Measurements from ENCODE around the gene PTPRM. TPM values are rescaled to one million over a fixed set of nuclear protein-coding genes. Genes with fewer than 3 reads are reported as not detected.

The PTPRM gene
- total RNA-seq, 1 experiment from 2014 or later = 28.8 TPM

DNA sequence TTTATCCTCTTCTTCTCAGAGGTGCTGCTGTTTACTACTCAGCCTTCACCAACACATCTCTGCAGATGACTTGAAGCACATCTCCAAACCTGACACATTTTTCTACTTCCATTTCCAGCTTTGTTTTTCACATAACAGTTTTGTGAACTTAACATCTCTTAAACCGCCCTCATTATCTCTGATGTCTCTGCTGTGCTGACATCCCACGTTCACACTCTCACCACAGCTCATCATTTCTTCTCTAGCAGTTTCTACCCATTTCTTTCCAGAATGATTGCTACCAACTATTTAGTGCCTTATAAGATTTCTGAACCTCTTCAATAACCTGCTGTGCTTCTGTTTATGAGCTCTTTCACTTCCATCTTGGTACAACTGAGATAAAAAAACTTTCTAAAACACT lies 238.0 kb downstream of the PTPRM start:
- no peak for DNase-seq (ENCODE audit: low read depth)

DNA sequence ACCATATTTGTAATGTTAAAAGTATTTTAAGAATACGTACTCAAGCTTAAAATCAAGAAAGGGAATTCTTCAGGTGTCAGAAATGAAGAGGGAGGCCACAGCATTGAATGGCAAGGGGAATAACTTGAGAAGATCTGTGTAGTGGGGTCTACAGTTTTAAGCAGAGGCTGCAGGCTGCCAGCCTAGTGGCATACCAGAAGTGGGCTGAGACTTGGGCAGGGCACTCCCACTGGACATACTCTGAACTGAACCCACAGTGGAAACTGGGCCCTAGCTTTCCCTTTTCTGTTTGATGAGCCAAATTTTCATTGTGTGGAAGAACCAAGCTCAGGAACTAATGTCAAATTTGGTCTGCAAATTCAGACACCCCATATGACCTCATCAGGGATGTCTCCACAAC lies 238.8 kb downstream of the PTPRM start:
- DNase-seq (ENCODE audit: low read depth) = no peak

DNA sequence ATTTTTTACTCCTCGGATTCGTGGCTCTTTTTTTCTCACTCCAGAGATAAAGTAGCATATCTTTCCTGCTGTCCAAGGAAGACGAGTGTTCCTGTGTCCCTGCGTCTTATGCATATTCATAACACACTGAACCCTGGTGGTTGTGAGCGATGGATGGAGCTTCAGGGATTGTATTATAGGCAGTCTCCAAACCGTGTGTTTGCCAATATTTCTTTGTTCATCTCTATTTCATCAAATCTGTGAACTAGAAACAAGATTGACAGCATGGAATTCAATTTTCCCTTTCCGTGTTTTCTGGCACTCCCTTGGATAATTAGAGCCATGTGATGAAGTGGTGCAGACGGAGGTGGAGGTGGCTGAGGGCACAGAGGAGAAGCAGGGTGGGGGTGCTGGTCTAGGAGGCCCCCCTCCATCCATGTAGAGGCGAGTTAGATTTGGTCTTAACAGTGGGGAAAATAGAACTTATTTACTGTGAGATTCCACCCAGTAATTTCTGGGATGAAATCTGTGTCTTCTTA lies 240.9 kb downstream of the PTPRM start:
- DNase-seq (ENCODE audit: low read depth) = no peak

DNA sequence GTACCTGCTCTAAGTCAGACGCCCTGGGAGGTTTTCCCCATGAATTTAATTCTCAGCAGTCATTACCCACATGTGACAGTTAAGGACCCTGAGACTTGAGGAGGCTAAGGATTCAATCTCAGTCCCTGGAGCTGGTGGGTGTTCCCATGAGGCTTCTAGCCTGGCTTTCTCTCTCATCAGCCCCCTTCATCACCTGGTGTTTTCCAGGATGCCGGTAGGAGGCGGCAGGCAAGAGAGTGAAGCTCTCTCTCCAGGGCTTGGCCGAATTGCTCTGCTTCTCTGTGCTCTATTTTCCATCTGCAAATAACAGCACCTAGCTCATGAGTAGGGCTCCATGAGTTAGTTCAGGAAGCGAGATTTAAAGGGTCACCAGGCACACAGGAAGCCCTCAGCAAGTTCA lies 241.9 kb downstream of the PTPRM start:
- DNase-seq (ENCODE audit: low read depth) = no peak

DNA sequence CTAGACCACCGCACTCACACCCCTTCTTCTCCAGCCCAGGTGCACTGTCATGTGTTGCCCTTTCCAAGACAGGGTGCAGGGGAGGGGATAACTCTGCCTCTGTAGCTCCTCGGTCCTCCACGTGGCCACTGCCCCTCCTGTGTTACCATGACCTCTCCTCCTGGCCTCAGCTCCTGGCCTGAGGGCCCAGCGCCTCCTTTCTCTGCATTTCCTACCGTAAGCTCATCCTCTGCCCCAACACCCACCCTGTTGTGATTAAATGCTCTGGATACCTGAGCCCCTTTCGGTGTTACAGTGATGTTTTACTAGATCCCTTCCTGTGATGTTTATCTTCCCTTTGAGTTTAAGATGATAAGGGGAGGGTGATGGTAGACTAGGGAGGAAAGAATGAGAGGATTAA lies 242.3 kb downstream of the PTPRM start:
- DNase-seq (ENCODE audit: low read depth) = no peak

DNA sequence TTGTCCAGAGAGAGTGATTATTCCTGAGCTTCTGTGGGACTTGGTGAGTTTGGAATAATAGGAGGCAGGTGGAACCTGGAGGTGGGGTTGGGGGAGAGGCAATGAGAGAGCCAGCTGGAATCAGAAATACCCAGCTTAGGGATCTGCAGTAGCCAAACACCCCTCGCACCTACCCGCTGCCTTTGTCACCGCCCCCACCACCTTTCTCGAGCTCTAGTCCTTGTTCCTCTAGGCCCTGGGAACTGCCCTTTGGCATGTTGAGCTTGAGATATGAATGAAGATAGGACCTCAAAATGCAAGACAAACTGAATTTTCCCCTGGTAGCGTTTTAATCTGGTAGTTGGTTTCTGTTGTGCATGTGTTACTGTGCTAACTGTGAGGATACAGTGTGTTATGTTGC lies 242.9 kb downstream of the PTPRM start:
- DNase-seq (ENCODE audit: low read depth) = no peak

DNA sequence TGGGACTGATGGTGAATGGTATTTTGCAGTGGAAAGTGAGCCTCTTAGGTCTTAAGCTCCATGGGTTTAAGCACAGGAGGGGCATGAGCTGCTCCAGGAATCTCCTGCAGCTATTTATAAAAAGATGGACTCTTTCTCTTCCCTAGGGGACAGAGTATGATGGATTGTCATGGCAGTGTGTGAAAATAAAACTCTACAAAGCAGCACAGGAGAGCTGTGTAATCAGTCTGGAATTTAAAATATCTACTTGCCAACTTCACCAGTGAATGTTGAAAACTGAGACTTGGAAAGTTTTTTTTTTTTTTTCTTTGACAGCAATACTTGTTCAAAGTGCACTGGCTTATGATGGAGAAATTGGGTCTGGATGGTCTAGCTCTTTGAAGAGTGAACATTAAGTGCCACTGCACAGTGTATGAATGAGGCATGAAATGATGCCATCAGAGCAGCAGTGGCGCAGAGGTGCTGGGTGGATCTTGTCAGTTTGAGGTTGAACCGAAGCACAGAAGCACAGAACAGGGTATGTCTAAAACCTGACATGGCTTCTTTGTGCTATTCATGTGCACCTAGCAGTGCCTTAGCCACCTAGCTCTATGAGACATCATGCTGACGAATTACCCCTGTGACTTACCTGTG lies 245.4 kb downstream of the PTPRM start:
- DNase-seq (ENCODE audit: low read depth) = peak; percentile 85

DNA sequence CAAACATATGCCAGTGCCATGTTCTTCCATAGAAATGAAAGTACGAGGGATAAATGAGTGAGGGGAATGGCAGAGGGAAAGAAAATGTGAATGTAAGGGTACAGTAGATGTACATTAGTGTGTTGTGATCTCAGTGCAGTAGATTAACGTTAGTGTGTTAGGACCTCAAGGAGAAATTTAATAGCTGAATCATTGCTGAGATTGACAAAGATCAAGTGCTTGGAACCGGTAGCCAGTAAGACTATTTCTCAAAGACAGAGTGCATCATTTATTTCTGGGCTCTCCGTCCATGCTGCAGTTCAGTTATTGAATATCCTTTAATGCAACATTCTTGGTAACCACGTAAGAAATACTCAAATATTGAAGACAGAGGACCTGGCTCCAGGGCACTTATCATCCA lies 246.0 kb downstream of the PTPRM start:
- no peak for DNase-seq (ENCODE audit: low read depth)

DNA sequence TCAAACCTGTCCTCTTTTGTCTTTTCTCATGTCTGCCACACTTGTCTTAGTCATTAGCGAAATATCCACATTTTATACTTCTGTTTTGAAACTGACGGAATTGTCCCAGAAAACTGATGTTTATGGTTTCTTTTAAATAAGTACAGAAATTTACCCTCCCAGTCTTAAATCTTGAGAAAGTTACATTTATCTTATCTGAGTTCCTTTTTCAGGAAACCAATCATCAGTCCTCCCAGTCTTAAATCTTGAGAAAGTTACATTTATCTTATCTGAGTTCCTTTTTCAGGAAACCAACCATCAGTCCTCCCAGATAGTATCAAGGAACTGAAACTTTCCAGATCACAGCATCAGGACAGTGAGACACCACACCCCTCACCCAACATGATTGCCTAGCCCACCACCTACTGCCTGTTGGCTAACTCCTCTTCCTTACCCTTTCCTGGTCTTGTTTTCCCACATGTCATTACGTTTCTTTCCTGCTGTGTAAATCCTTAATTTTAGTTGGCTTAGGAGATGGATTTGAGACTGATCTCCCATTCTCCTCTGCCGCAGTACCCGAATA lies 247.7 kb downstream of the PTPRM start:
- DNase-seq (ENCODE audit: low read depth) = no peak

DNA sequence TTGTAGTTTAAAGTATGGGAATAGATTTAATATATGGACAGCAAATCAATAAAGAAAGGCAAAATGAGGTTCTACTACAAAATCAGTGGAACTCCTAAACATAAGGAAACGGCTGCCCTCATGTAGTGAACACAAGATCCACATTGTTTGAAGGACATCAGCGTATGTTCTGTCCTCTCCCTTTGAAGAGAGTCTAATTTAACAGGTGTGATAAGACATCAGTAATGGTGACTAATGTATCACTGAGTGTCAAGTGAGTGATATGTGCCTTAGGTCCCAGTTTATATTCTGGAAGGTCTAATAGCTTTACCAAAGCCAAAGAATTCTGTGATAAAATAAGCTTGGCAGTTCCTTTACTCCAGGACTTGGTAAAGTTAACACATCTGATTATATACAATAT lies 248.7 kb downstream of the PTPRM start:
- no peak for DNase-seq (ENCODE audit: low read depth)

DNA sequence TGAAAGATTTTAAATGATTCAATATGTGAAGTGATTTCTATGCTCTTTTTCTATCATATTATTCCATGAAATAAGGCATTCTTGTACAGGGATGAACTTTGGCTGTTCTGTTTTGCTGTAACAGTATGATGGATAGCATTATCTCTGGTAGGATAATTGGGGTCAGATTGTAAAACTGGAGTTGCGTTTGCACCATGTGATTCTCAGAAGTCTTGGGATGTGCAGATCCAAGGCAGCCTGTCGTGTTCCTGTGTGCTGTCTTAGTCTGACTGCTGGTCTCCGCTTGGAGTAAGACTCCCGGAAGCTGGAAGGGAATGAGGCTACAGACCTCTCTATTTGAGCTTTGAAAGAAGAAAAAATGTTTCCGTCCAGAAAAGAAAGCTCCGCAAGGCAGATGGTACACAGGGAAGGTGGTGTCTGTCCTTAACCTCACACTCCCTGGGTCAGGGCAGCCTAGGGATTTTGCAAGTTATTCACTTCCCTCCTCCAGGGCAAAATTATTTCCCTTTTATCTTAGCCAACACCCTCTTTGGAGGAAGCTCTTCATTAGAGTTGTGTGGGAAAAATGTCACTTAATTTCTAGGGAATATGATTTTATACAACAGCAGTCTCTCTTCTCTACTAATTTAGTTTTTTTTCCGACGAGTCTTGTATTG lies 250.6 kb downstream of the PTPRM start:
- DNase-seq (ENCODE audit: low read depth) = no peak

DNA sequence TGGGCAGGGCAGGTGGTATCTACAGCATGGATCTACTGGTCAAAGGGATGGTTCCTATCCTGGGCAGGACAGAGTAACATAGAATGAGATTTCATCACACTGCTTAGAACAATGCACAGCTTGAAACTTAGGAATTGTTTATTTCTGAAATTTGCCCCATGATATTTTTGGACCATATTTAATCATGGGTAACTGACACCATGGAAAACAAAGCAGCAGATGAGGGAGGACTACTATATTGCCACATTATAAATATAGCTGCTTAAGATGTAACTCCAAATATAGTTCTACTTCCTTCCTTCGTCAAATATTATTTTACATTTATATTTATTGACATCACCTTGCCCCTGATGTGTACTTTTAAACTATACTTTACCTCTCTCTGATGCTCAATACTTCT lies 254.7 kb downstream of the PTPRM start:
- DNase-seq (ENCODE audit: low read depth) = no peak

DNA sequence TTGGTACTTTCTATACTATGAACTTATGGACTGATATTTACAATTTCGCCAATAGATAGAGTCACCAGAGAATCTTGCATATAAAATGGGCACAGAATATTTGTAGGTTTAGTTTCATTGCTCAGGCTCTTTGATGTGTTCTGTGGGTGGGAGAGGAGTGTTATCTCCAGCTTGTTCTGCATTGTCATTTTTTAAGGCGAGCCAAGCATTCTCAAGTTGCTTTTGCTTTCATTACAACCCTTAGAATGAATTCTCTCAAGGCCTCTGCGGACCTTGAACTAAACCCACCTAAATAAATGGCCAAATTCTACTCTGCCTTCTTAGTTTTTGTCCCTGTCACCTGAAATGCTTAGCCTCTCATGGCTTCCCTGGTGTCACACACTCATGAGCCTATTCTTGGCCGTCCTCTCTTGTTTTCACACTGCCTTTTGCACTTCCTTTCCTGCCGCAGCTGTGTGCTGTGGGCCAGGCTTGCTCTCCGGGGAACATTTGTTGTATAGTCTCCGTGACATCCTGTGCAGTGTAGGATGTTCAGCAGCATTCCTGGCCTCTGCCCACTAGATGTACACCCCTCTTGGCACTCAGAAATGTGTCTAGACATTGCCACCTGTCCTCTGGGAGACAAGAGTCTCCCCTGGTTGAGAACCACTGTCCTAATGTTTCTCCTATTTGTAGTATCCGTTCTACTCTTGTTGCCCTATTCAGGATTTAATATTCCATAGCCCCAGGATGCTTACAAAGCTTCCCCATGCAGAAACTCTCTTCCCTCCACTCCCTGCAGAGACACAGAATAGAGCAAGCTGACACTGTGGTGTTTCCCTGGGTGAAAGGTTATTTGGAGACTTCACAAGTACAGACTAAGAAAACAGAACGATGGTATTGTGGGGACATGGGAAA lies 255.6 kb downstream of the PTPRM start:
- no peak for DNase-seq (ENCODE audit: low read depth)

DNA sequence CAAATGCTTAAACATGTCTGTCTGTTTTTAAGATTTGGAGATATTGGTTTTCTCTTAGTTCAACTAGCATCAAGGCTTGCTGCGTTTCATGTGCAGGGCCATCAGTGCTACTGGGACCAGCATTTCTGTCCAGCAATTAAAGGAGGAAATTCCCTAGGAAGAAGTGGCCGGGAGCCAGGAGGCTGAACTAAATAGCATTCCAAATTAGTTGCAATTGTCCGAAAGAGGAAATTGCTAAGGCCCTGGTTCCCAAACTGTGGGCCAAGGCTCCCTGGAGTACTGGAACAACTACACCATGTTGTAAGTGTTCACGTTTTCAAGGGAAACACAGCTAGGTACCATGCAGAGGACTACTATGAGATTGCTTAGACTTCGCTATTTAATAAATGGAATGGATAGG lies 257.9 kb downstream of the PTPRM start:
- DNase-seq (ENCODE audit: low read depth) = no peak

DNA sequence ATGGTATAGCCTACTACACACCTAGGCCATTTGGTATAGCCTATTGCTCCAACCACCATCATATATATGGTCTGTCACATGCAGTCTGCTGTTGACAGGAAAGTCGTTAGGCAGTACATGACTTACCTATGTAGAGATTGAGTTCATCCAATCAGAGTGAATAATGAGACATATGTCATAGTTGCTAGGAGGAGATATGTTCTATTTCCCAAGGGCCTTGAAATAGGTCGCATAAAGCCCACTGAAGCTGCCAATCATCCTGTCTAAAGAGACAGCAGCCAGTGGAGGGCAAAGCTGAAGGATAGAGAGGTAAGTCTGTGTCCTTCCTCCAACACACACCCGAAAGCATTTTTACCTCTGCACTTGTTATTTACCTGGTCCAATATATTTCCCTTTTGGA lies 263.4 kb downstream of the PTPRM start:
- DNase-seq (ENCODE audit: low read depth) = no peak

DNA sequence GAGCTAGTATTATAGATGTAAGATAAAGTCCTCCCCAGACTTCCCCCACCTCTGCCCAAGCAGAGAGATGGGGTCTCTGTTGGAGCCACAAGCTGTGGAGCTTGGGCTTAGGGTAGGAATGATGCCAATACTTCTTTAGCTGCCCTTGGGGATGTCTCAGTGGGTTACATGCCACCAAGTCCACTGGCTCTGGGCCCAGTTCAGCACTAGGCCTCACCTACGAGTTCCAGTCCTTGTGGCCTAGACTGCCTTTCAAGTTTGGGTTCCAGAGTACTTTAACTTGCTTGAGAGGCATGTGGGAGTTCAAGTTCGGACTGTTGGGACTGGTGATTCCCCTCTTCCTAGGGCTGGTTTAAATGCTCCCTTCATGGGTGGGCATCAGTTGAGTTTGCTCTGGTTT lies 272.4 kb downstream of the PTPRM start:
- DNase-seq (ENCODE audit: low read depth) = no peak

DNA sequence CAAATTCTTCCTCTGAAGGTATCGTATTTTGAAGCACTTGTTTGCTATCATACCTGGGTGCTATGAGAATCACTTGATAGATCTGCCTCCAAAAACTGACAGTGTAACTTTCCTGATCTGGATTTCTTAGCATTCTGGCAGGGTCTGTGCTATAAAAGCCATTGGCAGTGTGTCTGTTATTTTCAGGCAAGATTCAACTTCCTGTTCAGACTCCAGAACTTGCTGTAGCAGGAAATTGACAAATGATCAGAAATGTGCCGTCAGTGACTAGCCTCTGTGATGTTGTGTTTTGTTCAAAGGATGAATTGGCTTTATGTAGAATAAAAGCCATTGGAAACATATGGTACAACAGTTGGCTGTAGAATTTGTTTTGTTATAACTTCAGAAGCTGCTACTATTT lies 273.3 kb downstream of the PTPRM start:
- DNase-seq (ENCODE audit: low read depth) = no peak

DNA sequence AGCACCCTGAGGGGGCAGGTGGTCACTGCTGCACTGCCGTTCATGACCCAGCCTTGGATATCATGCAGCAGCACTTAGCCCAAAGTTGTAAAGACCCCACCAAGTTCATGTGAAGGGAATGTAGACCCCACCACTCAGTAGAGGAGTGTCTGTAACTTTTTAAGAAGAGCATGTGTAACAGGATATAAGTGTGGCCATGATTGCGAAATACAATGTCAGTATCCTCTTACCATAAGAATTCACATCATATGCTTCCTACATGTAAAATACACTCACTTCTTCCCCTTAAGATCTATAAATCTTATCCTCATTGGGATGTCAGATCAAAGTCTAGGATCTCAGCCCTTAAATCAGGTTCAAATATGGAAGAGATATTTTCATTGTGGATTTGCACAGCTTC lies 276.9 kb downstream of the PTPRM start:
- no peak for DNase-seq (ENCODE audit: low read depth)

DNA sequence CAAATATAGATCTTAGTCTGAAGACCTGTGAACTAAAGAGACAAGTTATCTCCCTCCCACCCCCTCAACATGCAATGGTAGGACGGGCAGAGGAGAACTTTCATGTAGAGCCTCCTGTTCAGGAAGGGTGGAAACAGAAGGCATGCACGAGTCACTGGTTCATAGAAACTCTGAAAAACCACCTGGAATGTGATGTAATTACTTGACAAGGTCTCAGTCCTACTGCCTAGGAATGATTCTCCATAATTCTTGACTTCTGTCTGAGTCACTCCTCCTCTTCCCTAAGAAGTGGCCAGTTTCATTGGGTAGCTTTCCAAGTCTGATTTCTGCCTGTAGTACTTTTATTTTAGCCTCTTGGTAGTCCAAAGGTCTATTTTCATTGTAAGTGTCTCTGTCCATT lies 277.3 kb downstream of the PTPRM start:
- DNase-seq (ENCODE audit: low read depth) = peak; percentile 45

DNA sequence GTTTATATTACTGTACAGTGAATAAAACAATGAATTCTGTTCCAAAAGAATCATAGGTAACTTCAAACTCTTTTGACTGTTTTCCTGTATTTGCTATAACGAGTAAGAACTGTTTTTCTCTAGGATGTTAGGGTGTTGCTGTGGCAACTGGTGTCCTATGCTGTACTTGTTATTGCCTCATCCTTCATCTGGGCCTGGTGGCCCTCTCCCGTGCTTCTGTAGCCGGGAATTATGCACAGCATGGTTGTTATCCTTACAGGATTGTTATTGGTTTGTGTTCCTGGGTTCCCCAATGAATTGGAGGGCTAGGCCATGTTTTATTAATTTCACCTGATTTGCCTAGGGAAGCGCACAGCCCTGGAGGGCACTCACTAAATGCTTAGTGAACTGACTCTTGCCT lies 279.2 kb downstream of the PTPRM start:
- no peak for DNase-seq (ENCODE audit: low read depth)

DNA sequence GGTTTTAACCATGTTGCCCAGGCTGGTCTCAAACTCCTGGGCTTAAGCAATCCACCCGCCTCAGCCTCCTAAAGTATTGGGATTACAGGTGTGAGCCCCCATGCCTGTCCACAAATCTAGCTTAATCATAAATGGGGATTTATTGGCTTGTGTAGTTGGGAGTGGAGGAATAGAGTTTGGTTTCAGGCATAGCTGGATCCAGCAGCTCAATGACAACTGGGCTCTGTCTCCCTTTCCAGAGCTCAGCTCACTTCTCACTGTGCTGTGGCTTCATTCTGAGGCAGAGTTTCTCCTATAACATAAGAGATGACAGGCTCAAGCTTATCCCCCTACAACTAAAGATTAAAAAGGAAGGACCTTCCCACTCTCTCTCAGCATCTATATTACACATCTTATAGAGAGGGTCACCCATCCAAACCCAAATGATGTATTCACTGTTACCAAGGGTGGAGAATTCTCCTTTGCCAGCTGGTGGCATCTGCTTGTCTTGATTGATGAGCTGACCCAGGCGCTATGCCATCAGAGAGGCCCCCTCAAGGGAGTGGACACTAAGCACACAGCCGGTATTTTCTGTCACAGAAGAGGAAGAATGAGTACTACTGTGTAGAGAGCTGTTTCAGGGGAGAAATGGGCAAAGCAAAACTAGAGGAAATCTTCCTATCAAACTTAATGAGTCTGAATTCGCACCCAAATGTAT lies 280.4 kb downstream of the PTPRM start:
- no peak for DNase-seq (ENCODE audit: low read depth)

All from HT1080 (cell line).